ENCODE measurements around the gene SMIM8.

The SMIM8 gene

GRCh38 chr6:87334683-87335082 lies 12.3 kb downstream of the SMIM8 start:
- DNase-seq (ENCODE audit: low read depth in 1 of 2, low spot score in 1 of 2), result no peak

- no peak for DNase-seq (ENCODE audit: low read depth in 1 of 2, low spot score in 1 of 2)
Measured at GRCh38 chr6:87336367-87336766, 14.0 kb downstream of the SMIM8 start.

- DNase-seq (ENCODE audit: low read depth in 1 of 2, low spot score in 1 of 2), result no peak
Measured at GRCh38 chr6:87340230-87340629, 17.8 kb downstream of the SMIM8 start.

GRCh38 chr6:87341158-87341557 lies 18.8 kb downstream of the SMIM8 start:
- no peak for DNase-seq (ENCODE audit: low read depth in 1 of 2, low spot score in 1 of 2)

- no peak for DNase-seq (ENCODE audit: low read depth in 1 of 2, low spot score in 1 of 2)
Measured at GRCh38 chr6:87341899-87342298, 19.5 kb downstream of the SMIM8 start.

GRCh38 chr6:87342829-87343228 lies 20.4 kb downstream of the SMIM8 start:
- no peak for DNase-seq (ENCODE audit: low read depth in 1 of 2, low spot score in 1 of 2)

- no peak for DNase-seq (ENCODE audit: low read depth in 1 of 2, low spot score in 1 of 2)
Measured at GRCh38 chr6:87344731-87345130, 22.3 kb downstream of the SMIM8 start, which contains the start of gene C6orf163. TSS of gene C6orf163 (plus strand) at chr6:87344813. CDS start at chr6:87345100, 287 bp downstream.

GRCh38 chr6:87346700-87347099 lies 24.3 kb downstream of the SMIM8 start:
- no peak for DNase-seq (ENCODE audit: low read depth in 1 of 2, low spot score in 1 of 2)

GRCh38 chr6:87349896-87350295 lies 27.5 kb downstream of the SMIM8 start:
- DNase-seq (ENCODE audit: low read depth in 1 of 2, low spot score in 1 of 2), result no peak

- DNase-seq (ENCODE audit: low read depth in 1 of 2, low spot score in 1 of 2), result no peak
Measured at GRCh38 chr6:87350516-87350915, 28.1 kb downstream of the SMIM8 start.

GRCh38 chr6:87351583-87351982 lies 29.2 kb downstream of the SMIM8 start:
- no peak for DNase-seq (ENCODE audit: low read depth in 1 of 2, low spot score in 1 of 2)

GRCh38 chr6:87356181-87356580 lies 33.8 kb downstream of the SMIM8 start:
- no peak for DNase-seq (ENCODE audit: low read depth in 1 of 2, low spot score in 1 of 2)

- DNase-seq (ENCODE audit: low read depth in 1 of 2, low spot score in 1 of 2), result no peak
Measured at GRCh38 chr6:87357479-87358196, 35.2 kb downstream of the SMIM8 start.

- DNase-seq (ENCODE audit: low read depth in 1 of 2, low spot score in 1 of 2), result no peak
Measured at GRCh38 chr6:87364602-87365252, 42.3 kb downstream of the SMIM8 start.

GRCh38 chr6:87366072-87366827 lies 43.9 kb downstream of the SMIM8 start:
- no peak for DNase-seq (ENCODE audit: low read depth in 1 of 2, low spot score in 1 of 2)

- no peak for DNase-seq (ENCODE audit: low read depth in 1 of 2, low spot score in 1 of 2)
Measured at GRCh38 chr6:87366899-87367298, 44.5 kb downstream of the SMIM8 start.

- DNase-seq (ENCODE audit: low read depth in 1 of 2, low spot score in 1 of 2), result no peak
Measured at GRCh38 chr6:87373377-87373776, 51.0 kb downstream of the SMIM8 start.

GRCh38 chr6:87375315-87375714 lies 52.9 kb downstream of the SMIM8 start:
- no peak for DNase-seq (ENCODE audit: low read depth in 1 of 2, low spot score in 1 of 2)

GRCh38 chr6:87376643-87377042 lies 54.3 kb downstream of the SMIM8 start:
- DNase-seq (ENCODE audit: low read depth in 1 of 2, low spot score in 1 of 2), result no peak

GRCh38 chr6:87378947-87379346 lies 56.6 kb downstream of the SMIM8 start:
- no peak for DNase-seq (ENCODE audit: low read depth in 1 of 2, low spot score in 1 of 2)

GRCh38 chr6:87382861-87383260 lies 60.5 kb downstream of the SMIM8 start:
- DNase-seq (ENCODE audit: low read depth in 1 of 2, low spot score in 1 of 2), result no peak

- DNase-seq (ENCODE audit: low read depth in 1 of 2, low spot score in 1 of 2), result no peak
Measured at GRCh38 chr6:87384038-87384437, 61.6 kb downstream of the SMIM8 start.

Data from activated CD4-positive, alpha-beta T cell treated with anti-CD3 and anti-CD28 coated beads, Interleukin-2, amount 50 U/mL, for 24 hours (primary cell).